ENCODE measurements around the gene INCENP. TPM values are rescaled to one million over a fixed set of nuclear protein-coding genes. Genes with fewer than 3 reads are reported as not detected.

INCENP gene
- total RNA-seq, 1 experiment from 2014 or later = 101 TPM

GRCh38 chr11:62201376-62201775, 77.6 kb downstream of the INCENP start:
- Histone ChIP-seq H3K36me3 (ENCODE audit: control insufficient read depth, insufficient read depth, low read length) (no peaks in the 10 kb centered on the region), H3K4me1 (no peaks in the 10 kb centered on the region), H3K27me3 (replicated peaks; ENCODE audit: control insufficient read depth, insufficient read depth, low read length) (0 out of 2 replicates have a peak, but pooled peaks cover 1% of the 10 kb centered on the region), H3K4me3 (ENCODE audit: low read depth, low read length) (no peak overlapping the region), H3K9me3 (no peaks in the 10 kb centered on the region)
- CTCF ChIA-PET = no interaction called here
- no peak for DNase-seq
- Mint-ChIP-seq H3K4me1 (ENCODE audit: low read depth, unreplicated experiment) (no peaks in the 10 kb centered on the region), H3K36me3 (ENCODE audit: insufficient read depth, unreplicated experiment) (no peaks in the 10 kb centered on the region), H3K27me3 (ENCODE audit: insufficient read depth, unreplicated experiment) (peaks cover 27% of the 10 kb centered on the region), H3K4me3 (ENCODE audit: unreplicated experiment) (no peak overlapping the region), H3K27ac (ENCODE audit: unreplicated experiment) (no peak overlapping the region), H3K9me3 (ENCODE audit: unreplicated experiment) (no peaks in the 10 kb centered on the region)
- BruUV-seq (replicated peaks) = no TSS peak
- intact Hi-C loops (cut with micrococcal nuclease; ENCODE audit: unreplicated experiment) = no loop called here
- TF ChIP-seq, protein P1, sequence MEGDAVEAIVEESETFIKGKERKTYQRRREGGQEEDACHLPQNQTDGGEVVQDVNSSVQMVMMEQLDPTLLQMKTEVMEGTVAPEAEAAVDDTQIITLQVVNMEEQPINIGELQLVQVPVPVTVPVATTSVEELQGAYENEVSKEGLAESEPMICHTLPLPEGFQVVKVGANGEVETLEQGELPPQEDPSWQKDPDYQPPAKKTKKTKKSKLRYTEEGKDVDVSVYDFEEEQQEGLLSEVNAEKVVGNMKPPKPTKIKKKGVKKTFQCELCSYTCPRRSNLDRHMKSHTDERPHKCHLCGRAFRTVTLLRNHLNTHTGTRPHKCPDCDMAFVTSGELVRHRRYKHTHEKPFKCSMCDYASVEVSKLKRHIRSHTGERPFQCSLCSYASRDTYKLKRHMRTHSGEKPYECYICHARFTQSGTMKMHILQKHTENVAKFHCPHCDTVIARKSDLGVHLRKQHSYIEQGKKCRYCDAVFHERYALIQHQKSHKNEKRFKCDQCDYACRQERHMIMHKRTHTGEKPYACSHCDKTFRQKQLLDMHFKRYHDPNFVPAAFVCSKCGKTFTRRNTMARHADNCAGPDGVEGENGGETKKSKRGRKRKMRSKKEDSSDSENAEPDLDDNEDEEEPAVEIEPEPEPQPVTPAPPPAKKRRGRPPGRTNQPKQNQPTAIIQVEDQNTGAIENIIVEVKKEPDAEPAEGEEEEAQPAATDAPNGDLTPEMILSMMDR (IDR thresholded peaks at IDR 0.05; ENCODE audit: insufficient read depth in 1 of 2, low read depth in 1 of 2, low read length in 1 of 2, severe bottlenecking in 1 of 2, unreplicated experiment in 1 of 2) = no peak
- POLR2A ChIA-PET = no interaction called here

Other genes starting within 250 kb of the INCENP start
- gene FADS3, start 232.5 kb upstream of the INCENP start, total RNA-seq (2022) = 26.1 and 32.7 TPM in 2 replicates
- 8.3 and 10.6 TPM in 2 replicates for gene RAB3IL1, start 206.4 kb upstream of the INCENP start, total RNA-seq (2022)
- gene BEST1, start 173.7 kb upstream of the INCENP start, total RNA-seq (2022) = 4.7 and 6.7 TPM in 2 replicates
- gene FTH1, start 156.4 kb upstream of the INCENP start, total RNA-seq (2022) = 1,282 and 1,565 TPM in 2 replicates
- gene SCGB1D1, start 66.2 kb downstream of the INCENP start, total RNA-seq (2022) = not detected in 2 replicates
- not detected in 2 replicates for gene SCGB2A1, start 84.7 kb downstream of the INCENP start, total RNA-seq (2022)
- not detected in 2 replicates for gene SCGB1D2, start 118.2 kb downstream of the INCENP start, total RNA-seq (2022)
- gene SCGB2A2, start 146.1 kb downstream of the INCENP start, total RNA-seq (2022) = not detected in 2 replicates
- not detected in 2 replicates for gene SCGB1D4, start 175.1 kb downstream of the INCENP start, total RNA-seq (2022)
- gene ASRGL1, start 213.4 kb downstream of the INCENP start, total RNA-seq (2022) = 41.1 and 43.3 TPM in 2 replicates

All from Caco-2 (cell line).